SHP77 (cell line): Measurements from ENCODE around the gene PIEZO1.

Source experiments
- DNase-seq, 2 experiments: peaks; one replicate each; lab custom pipeline; 2025; lab: John Stamatoyannopoulos, UW

Gene PIEZO1

GRCh38 chr16:88734361-88734728, 50.7 kb downstream of the PIEZO1 start:
- DNase-seq = no peak

DNA sequence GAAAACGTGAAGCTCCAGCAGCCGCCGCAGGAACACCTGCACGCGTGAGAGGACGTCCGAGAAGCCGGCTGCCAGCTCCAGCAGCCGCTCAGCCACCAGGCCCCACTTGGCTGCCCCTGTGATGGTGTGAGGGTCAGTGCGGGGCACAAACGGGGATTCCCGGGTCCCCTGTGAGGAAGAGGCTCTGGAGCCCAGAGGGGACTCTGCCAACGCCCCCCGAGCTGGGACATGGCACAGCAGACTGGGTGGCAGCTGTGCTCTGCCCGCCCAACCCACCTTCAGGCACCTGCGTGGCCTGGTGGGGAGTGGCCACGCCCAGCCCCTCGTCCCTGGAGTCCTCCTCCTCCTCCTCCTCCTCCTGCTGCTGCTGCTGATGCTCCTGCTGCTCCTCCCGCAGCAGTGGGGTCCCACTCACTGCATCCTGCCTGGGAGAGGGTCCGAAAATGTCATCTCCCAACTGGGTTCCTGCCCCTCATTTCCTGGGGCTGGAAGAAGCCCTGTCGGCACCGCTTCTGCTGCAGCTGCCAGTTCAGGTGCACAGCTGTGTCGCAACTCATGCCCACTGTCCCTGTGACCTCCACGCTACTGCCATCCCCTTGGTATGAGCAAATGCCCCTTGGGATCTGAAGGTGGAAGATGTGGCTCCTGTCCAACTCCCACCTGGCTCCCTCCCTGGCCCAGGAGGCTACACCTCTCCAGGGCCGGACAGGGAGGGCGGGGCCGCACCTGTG, 51.2 kb downstream of the PIEZO1 start:
- DNase-seq = no peak

- DNase-seq = no peak
Observed at GRCh38 chr16:88732961-88733294, 52.1 kb downstream of the PIEZO1 start.

DNA sequence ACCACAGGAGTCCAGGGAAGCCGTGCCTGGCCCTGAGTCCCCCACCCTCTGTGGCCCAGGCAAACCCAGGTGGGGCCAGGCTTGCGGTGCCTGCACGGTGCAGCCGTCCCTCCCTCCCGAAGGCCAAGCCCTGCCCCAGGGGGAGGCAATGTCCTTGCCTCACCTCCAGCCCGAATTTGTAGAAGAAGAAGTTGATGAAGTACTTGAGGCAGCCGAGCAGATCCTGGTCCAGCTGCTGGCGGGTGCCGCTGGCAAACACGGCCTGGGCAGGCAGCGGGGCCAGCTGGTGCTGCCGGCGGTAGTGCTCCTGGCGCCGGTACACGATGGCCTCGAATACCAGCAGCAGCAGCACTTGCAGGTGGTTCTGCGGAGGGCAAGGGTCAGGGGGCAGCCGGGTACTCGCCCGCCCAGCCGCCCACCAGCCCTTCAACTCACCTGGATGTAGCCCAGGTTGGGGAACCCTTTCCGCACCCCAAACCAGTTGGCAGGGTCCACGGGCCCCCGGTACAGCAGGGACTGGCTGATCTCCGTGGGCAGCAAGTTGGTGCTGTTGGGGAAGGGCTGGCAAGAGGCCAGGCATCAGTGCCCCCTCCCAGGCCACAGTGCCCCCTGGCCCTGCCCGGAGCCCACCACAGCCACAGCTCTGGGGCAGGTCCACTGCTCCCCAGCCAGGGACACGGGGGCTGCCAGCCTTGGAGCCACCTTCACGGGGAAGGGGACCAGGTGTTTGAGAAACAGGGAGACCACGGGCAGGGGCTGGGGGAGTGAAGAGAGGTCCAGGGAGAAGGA, 52.7 kb downstream of the PIEZO1 start:
- DNase-seq = peak in 1 of 2 experiments; percentile 76

DNA sequence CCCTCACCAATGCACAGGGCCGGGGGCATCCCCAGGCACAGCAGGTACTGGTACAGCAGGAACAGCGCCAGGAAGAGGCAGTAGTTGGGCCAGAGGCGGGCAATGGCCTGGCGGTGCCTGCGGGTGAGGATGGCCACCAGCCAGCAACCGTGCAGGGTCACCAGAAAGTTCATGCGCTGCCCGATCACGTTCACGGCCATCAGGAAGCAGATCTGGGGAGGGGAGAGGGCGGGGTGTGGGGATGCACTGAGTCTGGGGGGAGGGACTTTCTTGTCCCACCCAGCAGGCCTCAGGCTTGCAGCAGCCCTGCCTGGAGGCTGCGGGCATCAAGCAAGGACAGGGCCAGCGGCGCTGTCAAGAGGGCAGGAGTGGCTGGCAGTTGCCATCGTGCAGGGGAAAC, 53.3 kb downstream of the PIEZO1 start:
- peak in 1 of 2 experiments; percentile 42 for DNase-seq

DNA sequence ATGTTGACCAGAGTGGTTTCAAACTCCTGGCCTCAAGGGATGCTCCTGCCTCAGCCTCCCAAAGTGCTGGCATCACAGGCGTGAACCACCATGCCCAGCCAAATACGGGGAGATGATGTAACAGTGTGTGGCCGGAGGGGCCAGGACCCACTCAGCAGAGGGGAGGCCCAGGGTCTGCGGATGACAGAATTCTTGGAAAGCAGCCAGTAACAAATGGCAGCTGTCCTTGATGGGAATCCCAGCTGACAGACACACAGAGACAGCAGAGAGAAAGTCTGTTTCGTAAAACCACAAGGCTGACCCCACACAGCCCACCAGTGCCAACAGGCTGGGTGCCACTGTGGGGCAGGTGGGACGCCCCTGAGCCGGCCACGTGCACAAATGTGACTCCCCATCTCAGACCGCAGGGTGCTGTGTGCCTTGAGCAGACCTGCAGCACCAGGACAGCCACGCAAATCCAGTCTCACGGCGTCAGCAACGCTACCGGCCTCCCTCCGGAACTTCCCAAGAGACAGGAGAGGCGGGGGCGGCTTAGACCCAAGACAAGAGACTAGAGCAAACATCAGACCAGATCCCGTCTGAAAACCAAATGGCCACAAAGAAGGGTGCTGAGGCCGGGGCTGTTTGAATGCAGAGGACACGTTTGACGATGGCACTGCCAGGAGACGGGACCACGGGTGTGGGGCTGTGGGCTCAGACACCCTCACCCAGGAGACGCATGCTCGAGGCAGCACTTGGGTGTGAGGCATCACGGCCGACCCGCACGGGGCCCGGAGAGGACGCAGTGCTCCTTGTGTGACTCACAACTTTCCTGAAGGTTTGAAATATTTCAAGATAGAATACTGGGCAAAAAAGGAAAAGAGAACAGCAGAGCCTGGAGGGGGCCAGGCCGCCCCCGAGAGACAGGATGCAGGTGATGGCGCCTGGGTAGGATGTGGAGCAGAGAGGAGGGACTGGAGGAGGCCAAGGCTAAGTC, 54.1 kb downstream of the PIEZO1 start:
- peak; percentile 69 to 77 for DNase-seq

DNA sequence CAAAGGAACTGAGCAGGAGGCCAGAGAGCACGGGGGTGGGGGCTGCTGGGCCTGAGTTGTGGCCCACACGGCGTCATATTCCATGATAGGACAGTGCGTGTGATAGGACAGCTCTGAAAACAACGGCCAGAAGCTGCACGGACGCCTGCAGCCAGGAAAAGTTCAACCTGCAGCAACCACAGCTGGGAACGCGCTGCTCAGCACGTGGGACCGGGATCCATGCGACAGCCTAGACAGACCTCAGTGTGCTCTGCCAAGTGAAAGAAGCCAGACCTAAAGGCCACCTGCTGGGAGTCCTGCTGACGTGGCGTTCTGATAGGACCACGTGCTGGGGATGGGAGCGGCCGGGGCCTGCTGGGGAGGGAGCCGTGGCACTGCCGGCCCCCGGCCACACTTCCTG, 57.1 kb downstream of the PIEZO1 start:
- peak; percentile 77 to 89 for DNase-seq

DNA sequence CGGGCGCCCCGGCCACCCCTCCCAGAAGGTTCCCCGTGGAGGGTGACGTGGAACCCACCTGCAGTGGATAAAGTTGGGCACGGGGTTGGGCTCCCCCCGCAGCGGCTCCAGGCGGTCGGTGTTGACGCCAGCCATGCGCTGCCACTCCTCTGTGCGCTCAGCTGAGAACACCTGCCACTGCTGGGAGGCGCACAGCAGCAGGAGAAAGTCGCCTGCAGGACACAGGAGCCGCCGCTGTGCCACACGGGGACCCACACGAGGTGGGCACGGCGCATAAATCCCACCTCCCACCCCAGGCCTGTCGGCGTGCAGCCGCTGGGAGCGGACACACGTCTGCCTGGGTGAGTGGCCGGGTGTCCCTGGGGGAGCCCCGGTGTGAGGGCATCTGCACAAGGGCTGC, 58.0 kb downstream of the PIEZO1 start:
- DNase-seq = peak in 1 of 2 experiments; percentile 40

GRCh38 chr16:88726408-88726749, 58.6 kb downstream of the PIEZO1 start:
- no peak for DNase-seq

DNA sequence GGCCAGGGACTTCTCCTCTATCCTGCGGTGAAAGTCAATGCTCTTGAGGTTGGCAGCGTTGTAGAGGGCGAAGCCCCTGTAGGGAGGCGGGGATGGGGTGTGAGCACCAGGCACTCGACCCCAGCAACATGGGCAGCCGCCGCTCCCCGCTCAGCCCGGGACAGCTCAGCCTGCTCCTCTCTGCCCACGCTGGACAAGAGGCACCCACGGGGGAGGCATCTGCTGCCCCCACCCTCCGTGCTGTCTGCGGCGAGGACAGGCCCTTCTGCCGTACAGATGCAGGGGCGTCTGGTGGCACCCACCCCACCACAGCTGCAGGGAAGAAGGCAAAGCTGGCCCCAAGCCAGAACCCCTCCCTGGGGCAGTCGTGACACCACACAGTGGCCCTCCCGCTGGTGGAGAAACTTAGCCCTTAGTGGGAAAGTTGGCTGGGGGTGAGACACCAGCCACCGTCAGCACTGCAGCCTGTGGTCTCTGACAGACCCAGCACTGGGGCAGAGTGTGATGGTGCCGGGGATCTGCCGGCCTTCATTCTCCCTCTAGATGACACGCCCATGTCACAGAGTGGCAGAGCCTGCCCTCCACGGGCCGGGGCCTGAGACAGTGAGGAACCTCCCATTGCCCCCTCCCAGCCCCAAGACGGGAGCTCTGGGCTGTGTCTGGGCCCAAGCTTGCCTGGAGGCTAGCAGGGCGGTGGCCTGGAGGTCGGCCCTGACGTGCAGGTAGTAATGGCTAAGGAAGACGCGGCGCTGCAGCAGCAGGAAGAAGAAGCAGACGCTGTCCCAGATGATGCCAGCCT, 59.2 kb downstream of the PIEZO1 start:
- DNase-seq = no peak

DNA sequence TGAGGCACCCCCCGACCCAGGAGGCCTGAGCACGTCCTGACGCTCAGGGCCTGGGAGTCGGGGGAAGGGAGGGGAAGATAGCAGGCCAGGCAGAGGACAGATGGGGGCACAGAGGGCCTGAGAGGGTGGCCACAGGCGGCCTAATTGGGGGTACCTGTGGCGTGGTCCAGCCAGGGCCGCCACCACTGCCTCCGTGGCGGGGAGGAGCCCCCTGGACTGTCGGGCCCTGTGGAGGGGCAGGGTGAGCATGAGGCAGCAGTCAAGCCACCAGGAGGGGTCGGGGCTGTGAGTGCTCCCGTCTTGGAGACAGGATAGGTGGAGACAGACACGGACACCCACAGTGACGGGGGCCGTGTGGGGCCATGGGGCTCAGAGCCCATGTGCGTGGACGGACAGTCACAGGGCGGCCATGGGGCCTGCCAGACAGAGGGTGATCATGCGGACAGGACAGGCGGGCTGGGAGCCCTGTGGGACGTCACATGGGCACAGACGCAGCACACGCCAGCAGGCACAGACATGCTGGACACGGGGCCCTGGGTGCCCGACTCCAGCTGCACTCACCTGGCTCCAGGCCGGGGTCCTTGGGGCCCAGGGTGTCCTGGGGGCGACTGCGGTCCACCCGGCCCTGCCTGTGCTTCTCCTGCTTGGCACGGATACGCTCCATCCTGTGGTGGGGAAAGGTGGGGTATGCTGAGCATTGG, 60.0 kb downstream of the PIEZO1 start:
- DNase-seq = no peak

GRCh38 chr16:88723911-88724310, 61.1 kb downstream of the PIEZO1 start:
- no peak for DNase-seq

- no peak for DNase-seq
Observed at GRCh38 chr16:88723507-88723887, 61.5 kb downstream of the PIEZO1 start.

- no peak for DNase-seq
Observed at GRCh38 chr16:88722784-88723506, 62.1 kb downstream of the PIEZO1 start.

DNA sequence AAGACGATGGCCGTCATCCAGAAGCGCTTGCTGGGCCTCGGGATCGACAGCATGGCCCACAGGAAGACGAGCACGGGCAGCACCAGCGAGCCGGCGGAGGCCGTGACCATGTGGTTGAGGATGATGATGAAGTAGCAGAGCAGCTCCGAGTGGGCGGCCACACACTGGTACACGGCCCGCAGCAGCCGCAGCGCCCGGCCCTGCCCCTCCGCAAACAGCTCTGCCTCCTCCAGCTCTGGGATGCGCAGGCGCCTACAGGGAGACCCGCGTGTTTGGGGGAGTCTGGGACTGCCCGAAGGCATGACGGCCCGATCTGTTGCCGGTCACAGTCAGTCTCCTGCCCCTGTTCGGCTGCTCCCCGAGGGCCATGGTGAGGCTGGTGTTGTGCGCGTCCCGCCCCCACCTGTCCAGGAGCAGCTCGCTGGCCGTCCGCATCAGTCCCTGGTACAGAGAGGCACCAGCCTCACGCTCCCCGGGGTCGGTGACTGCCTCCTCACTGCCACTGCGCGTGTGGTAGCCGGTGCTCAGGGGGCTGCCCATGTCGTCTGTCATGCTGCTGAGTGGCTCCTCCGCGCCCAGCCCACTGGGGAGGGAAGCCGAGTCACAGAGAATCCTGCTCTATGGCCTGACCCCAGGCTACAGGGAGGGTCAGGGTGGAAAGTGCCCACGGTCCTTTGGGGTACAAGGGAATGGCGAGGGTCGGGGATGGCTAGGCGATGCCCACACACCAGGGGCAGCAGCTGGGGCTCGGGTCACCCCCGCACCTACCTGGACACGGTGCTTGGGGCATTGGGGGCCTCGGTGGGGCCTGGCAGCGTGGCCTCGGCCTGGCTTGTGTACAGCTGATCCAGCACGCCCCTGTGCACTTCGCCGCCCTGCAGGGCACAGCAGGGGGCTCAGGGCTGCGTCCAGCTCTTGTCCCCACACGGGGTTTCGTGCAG, 62.9 kb downstream of the PIEZO1 start:
- no peak for DNase-seq

DNA sequence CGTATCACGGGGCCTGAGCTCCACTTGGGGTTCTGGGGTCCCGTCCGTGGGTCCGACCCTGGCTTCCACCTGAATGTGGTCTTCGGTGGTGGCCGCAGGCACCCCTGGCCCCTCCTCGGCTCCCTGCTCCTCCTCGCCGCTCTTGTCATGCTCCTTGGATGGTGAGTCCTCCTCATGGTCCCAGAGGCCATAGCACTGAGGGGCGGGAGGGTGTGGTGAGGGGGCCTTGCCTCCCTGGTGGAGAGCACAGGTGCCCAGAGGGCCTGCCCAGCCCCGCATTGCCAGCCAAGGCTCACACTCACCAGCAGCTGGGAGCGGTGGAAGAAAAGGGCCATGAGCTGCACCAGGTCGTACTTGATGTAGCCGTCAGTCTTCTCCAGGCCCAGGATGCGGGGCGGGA, 63.8 kb downstream of the PIEZO1 start:
- DNase-seq = no peak

DNA sequence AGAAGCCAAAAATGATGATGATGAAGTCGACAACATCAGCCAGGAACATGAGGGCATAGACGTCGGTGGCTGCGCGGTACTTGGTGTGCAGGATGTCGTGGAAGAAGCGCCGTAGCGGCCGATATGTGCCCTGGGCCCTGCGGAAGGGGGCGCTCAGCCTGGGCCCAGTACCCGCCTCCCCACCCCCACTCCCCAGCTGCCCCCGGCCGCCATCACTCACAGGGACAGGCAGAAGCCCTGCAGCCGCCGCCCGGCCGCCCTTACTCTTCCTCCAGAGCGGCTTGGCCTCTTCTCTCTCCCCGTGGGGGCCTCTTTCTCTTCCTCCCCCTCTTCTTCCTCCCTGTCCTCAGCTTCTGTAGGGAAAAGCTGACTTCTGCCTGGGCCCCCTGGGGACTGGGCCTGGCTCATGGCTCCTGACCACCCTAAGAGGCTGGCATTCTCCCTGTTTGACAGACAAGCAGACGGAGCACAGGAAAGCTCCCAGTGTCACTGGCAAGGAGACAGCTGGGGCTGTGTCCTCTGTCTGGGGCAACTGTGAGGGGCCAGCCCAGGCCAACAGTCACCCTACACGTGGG, 64.5 kb downstream of the PIEZO1 start:
- no peak for DNase-seq

- no peak for DNase-seq
Observed at GRCh38 chr16:88719933-88720296, 65.1 kb downstream of the PIEZO1 start.
